PC-3 (cell line): ENCODE data around the gene TMEM140. TPM values are rescaled to one million over a fixed set of nuclear protein-coding genes. Genes with fewer than 3 reads are reported as not detected.
"Not testable (repeated sequence)": the region's sequence is repeated elsewhere in the genome, so short reads cannot be mapped to it uniquely, and the experiment has no call there.

Experiments
- ATAC-seq: fragments of 200-7000 bp; cut with Tn5 transposase; 2 replicates; pipeline ENCODE4 v1.9.1; 2020; ENCODE audit warnings: mild to moderate bottlenecking, moderate library complexity
- BruUV-seq: library from RNA; stranded (reverse); fragments of 400-500 nt; replicated peaks from 2 replicates; lab custom pipeline; 2021; lab: Mats Ljungman, UMichigan
- CTCF ChIA-PET: fragments of 300-600 bp; sonication (Branson Sonifier 250); formaldehyde crosslinking; loops from one replicate; lab custom pipeline; 2022; ENCODE audit warnings: antibody characterized with exemption; lab: Charles Lee
- POLR2A ChIA-PET: fragments of 300-600 bp; sonication (Branson Sonifier 250); formaldehyde crosslinking; loops from one replicate; lab custom pipeline; 2022; ENCODE audit warnings: antibody characterized with exemption; ENCODE audit not compliant: unreplicated experiment; lab: Charles Lee
- DNase-seq: peaks from one replicate; pipeline ENCODE4 v3.0.0-alpha.2; 2015
- H2AFZ ChIP-seq: fragments of 300-600 bp; sonication (generic); 2 replicates; pipeline ENCODE4 v1.6.0; 2016; ENCODE audit warnings: antibody characterized with exemption, low read length
- H3F3A ChIP-seq: fragments of 300-600 bp; sonication (generic); one replicate; pipeline ENCODE4 v1.6.0; 2017; ENCODE audit warnings: antibody characterized with exemption, low read length, control low read depth, mild to moderate bottlenecking; ENCODE audit not compliant: unreplicated experiment
- H3K27ac ChIP-seq: fragments of 300-600 bp; sonication (generic); 2 replicates; pipeline ENCODE4 v1.5.1; 2016; ENCODE audit warnings: mild to moderate bottlenecking, low read length
- H3K27me3 ChIP-seq: fragments of 300-600 bp; sonication (generic); 2 replicates; pipeline ENCODE4 v1.6.1; 2016; ENCODE audit warnings: low read length, mixed read lengths
- H3K36me3 ChIP-seq: fragments of 300-600 bp; sonication (generic); 2 replicates; pipeline ENCODE4 v1.6.1; 2016; ENCODE audit warnings: low read depth, mixed run types, low read length, mixed read lengths
- H3K4me1 ChIP-seq: fragments of 300-600 bp; sonication (generic); 2 replicates; pipeline ENCODE4 v1.5.1; 2016; ENCODE audit warnings: low read length; ENCODE audit not compliant: insufficient read depth
- H3K4me2 ChIP-seq: fragments of 300-600 bp; sonication (generic); 2 replicates; pipeline ENCODE4 v1.6.0; 2016; ENCODE audit warnings: low read length
- H3K4me3 ChIP-seq: fragments of 300-600 bp; sonication (generic); 2 replicates; pipeline ENCODE4 v1.5.1; 2016; ENCODE audit warnings: mild to moderate bottlenecking, low read length, mixed read lengths
- H3K79me2 ChIP-seq: fragments of 300-600 bp; sonication (generic); 2 replicates; pipeline ENCODE4 v1.6.1; 2017; ENCODE audit warnings: low read length, mixed read lengths
- H3K9ac ChIP-seq: fragments of 300-600 bp; sonication (generic); 2 replicates; pipeline ENCODE4 v1.6.0; 2016; ENCODE audit warnings: mild to moderate bottlenecking, low read length
- H3K9me2 ChIP-seq: fragments of 300-600 bp; sonication (generic); replicated peaks from 2 replicates; pipeline ENCODE4 v1.6.1; 2016; ENCODE audit warnings: mixed run types, low read length, mixed read lengths
- H3K9me3 ChIP-seq: fragments of 300-600 bp; sonication (generic); 2 replicates; pipeline ENCODE4 v1.6.1; 2016; ENCODE audit warnings: low read length, mixed read lengths
- H4K20me1 ChIP-seq: fragments of 300-600 bp; sonication (generic); 2 replicates; pipeline ENCODE4 v1.6.1; 2016; ENCODE audit warnings: low read length, mixed read lengths
- CTCF ChIP-seq: fragments of 300-600 bp; sonication (generic); conservative IDR thresholded peaks from 2 replicates; pipeline ENCODE4 v1.5.1; 2017; ENCODE audit warnings: antibody characterized with exemption, low read depth, mild to moderate bottlenecking, low read length
- EZH2 ChIP-seq: fragments of 300-600 bp; sonication (generic); IDR thresholded peaks from one replicate; pipeline ENCODE4 v1.6.1; 2017; ENCODE audit warnings: antibody characterized with exemption, mild to moderate bottlenecking, low read length; ENCODE audit not compliant: unreplicated experiment
- EZH2phosphoT487 ChIP-seq: fragments of 300-600 bp; sonication (generic); IDR thresholded peaks from 2 replicates; pipeline ENCODE4 v1.6.1; 2018; ENCODE audit warnings: mild to moderate bottlenecking, antibody characterized with exemption, low read length, borderline replicate concordance
- intact Hi-C: fragments of 100-400 bp; cut with micrococcal nuclease; formaldehyde crosslinking; loops from 2 replicates; pipeline ENCODE4 v1.9.0; 2023
- total RNA-seq: library from RNA; depleted of rRNA; stranded (reverse); fragments of >200 nt; gene quantifications from 2 replicates; pipeline ENCODE4 v1.2.3, GENCODE V29; 2014

The TMEM140 gene
- total RNA-seq, 1 experiment from 2014 or later, result not detected

GRCh38 chr7:135211179-135211945, 63.5 kb downstream of the TMEM140 start, which contains the start of gene WDR91:
Gene WDR91, minus strand, starts transcription at chr7:135211526. Its CDS starts 24 bp downstream, at chr7:135211502.
- ATAC-seq, result peak; percentile 90
- peak; percentile 91 for DNase-seq
- BruUV-seq, result no TSS peak
- H3K27me3 ChIP-seq, result no peaks in the 10 kb centered on the region
- H2AFZ ChIP-seq, result peak within 1 kb of the TSS; percentile 100
- peak within 1 kb of the TSS; percentile 94 for H3K4me2 ChIP-seq
- POLR2A ChIA-PET, result interaction anchor here (0.6 kb wide), 1 partner anchor 41 kb away, joined by 13 read pairs; the partner anchor contains the start of gene CYREN
- H3K4me1 ChIP-seq, result peaks cover 8% of the 10 kb centered on the region; the same call in 1 of the 2 replicates
- intact Hi-C loops, result loop anchor here (2.0 to 10.0 kb wide), 3 partner anchors 41 to 224 kb away; partner anchors contain the start of genes AGBL3 and CYREN
- no peak for TF ChIP-seq EZH2
- peak; percentile 28; the same call in 1 of the 2 replicates for TF ChIP-seq CTCF
- TF ChIP-seq EZH2phosphoT487, result no peak
- no peaks in the 10 kb centered on the region for H3K79me2 ChIP-seq
- no peaks in the 10 kb centered on the region for H3K9me3 ChIP-seq
- no peak within 1 kb of the TSS for H3K27ac ChIP-seq
- CTCF ChIA-PET, result no interaction called here
- H4K20me1 ChIP-seq, result no peaks in the 10 kb centered on the region
- H3K36me3 ChIP-seq, result no peaks in the 10 kb centered on the region
- H3K9me2 ChIP-seq, result no peaks in the 10 kb centered on the region
- no peaks in the 10 kb centered on the region for H3F3A ChIP-seq
- H3K4me3 ChIP-seq, result peak within 1 kb of the TSS; percentile 100
- peak within 1 kb of the TSS; percentile 76 for H3K9ac ChIP-seq

GRCh38 chr7:135211946-135212685, 64.2 kb downstream of the TMEM140 start:
- POLR2A ChIA-PET, result not testable (repeated sequence)
- peak; percentile 3; the same call in 1 of the 2 replicates for ATAC-seq

GRCh38 chr7:135213831-135214230, 66.0 kb downstream of the TMEM140 start:
- POLR2A ChIA-PET, result interaction anchor here (0.6 kb wide), 1 partner anchor 10 kb away, joined by 5 read pairs; no protein-coding TSS in a partner anchor
- no TSS peak for BruUV-seq
- no peak overlapping the region for H3K4me3 ChIP-seq

More at GRCh38 chr7:135211946-135212685, 64.2 kb downstream of the TMEM140 start:
- H4K20me1 ChIP-seq, H3K27ac ChIP-seq, H3K9me3 ChIP-seq, H3K9me2 ChIP-seq, H3K79me2 ChIP-seq, H3K27me3 ChIP-seq, H3K36me3 ChIP-seq, H3F3A ChIP-seq, H3K4me1 ChIP-seq: not testable (repeated sequence)
- H2AFZ ChIP-seq, result peak overlapping the region; percentile 100
- peak; percentile 19 for DNase-seq
- intact Hi-C loops, result loop anchor here (2.0 to 10.0 kb wide), 3 partner anchors 41 to 225 kb away; partner anchors contain the start of genes AGBL3 and CYREN
- CTCF ChIA-PET, result interaction anchor here (0.7 kb wide), 1 partner anchor 62 kb away, joined by 3 read pairs; no protein-coding TSS in a partner anchor
- H3K4me2 ChIP-seq, result peak overlapping the region; percentile 94
- TSS peak; percentile 90 for BruUV-seq
- peak overlapping the region; percentile 69 for H3K9ac ChIP-seq
- H3K4me3 ChIP-seq, result peak overlapping the region; percentile 100

More at GRCh38 chr7:135213831-135214230, 66.0 kb downstream of the TMEM140 start:
- H2AFZ ChIP-seq, result no peak overlapping the region
- H3K79me2 ChIP-seq, result no peaks in the 10 kb centered on the region
- H3K4me2 ChIP-seq, result no peak overlapping the region
- H3K9ac ChIP-seq, result no peak overlapping the region
- no peaks in the 10 kb centered on the region for H3K9me2 ChIP-seq
- no peaks in the 10 kb centered on the region for H3K27me3 ChIP-seq
- H3F3A ChIP-seq, result no peaks in the 10 kb centered on the region
- CTCF ChIA-PET, result no interaction called here
- H3K27ac ChIP-seq, result no peak overlapping the region
- DNase-seq (no peak), ATAC-seq (no peak)
- H4K20me1 ChIP-seq, result no peaks in the 10 kb centered on the region
- H3K36me3 ChIP-seq, result no peaks in the 10 kb centered on the region
- H3K9me3 ChIP-seq, result no peaks in the 10 kb centered on the region
- intact Hi-C loops, result loop anchor here (5.0 to 10.0 kb wide), 2 partner anchors 61 to 227 kb away; partner anchors contain the start of gene AGBL3
- TF ChIP-seq EZH2phosphoT487, result no peak
- no peak for TF ChIP-seq EZH2
- TF ChIP-seq CTCF, result no peak
- H3K4me1 ChIP-seq, result peaks cover 8% of the 10 kb centered on the region; the same call in 1 of the 2 replicates
